ENCODE data around the gene PDX1.

- TF ChIP-seq YY1 (IDR thresholded peaks at IDR 0.05; ENCODE audit: insufficient read depth, insufficient read length) (no peak), SUZ12 (IDR thresholded peaks at IDR 0.05; ENCODE audit: extremely low read depth, insufficient read depth, insufficient read length) (no peak)
Observed at GRCh38 chr13:27929868-27930267, 10.1 kb downstream of the PDX1 start.
